ENCODE results near the gene STK24. TPM values are rescaled to one million over a fixed set of nuclear protein-coding genes. Genes with fewer than 3 reads are reported as not detected.

The STK24 gene
- polyA plus RNA-seq, 2 of the 4 experiments (the other 2 are of a cell fraction): 46.1 to 55.6 TPM

GRCh38 chr13:98576200-98576945, 534 bp downstream of the STK24 start:
- Histone ChIP-seq H3K4me3 (peak overlapping the region; percentile 99), H3K4me1 (peaks cover 43% of the 10 kb centered on the region), H3K9me3 (no peaks in the 10 kb centered on the region), H3K4me2 (peak overlapping the region; percentile 84), H3K27ac (peak overlapping the region; percentile 99 to 100)
- TF ChIP-seq SMC3 (IDR thresholded peaks at IDR 0.05): no peak
- no peak for TF ChIP-seq HEYL (CRISPR knock-in tag; IDR thresholded peaks at IDR 0.05)
- no peak for TF ChIP-seq PBX3 (IDR thresholded peaks at IDR 0.05)
- TF ChIP-seq TP53 (CRISPR knock-in tag; IDR thresholded peaks at IDR 0.05): no peak
- TF ChIP-seq ELK1 (IDR thresholded peaks at IDR 0.05; ENCODE audit: low read depth, low read length): no peak
- TF ChIP-seq PHF8 (IDR thresholded peaks at IDR 0.05; ENCODE audit: borderline replicate concordance, low read depth): peak; percentile 53; the same call in 1 of the 2 replicates
- WGBS (ENCODE audit: missing lambda C conversion rate): no CpG with 5 or more reads among the region's 98 CpGs
- FAIRE-seq (no peak), ATAC-seq (peak; percentile 60 to 67), DNase-seq (ENCODE audit: low read depth in 1 of 2, low spot score in 1 of 2) (peak in 1 of 2 experiments; percentile 12)
- CTCF ChIA-PET: no interaction called here
- POLR2A ChIA-PET: interaction anchor here (1.4 to 1.6 kb wide), 2 partner anchors 67 to 92 kb away, joined by 4 to 15 read pairs; no protein-coding TSS in a partner anchor

- no peak for DNase-seq (ENCODE audit: low read depth in 1 of 2, low spot score in 1 of 2)
- CTCF ChIA-PET: interaction anchor here (0.7 kb wide), 1 partner anchor 130 kb away, joined by 3 read pairs; no protein-coding TSS in a partner anchor
- POLR2A ChIA-PET: no interaction called here
- ATAC-seq: no peak
- Histone ChIP-seq H3K4me3 (peak overlapping the region; percentile 99), H3K9me3 (no peaks in the 10 kb centered on the region), H3K4me1 (peaks cover 48% of the 10 kb centered on the region), H3K27ac (peak overlapping the region; percentile 99 to 100), H3K4me2 (peak overlapping the region; percentile 84)
- FAIRE-seq: no peak
- TF ChIP-seq, protein P1, sequence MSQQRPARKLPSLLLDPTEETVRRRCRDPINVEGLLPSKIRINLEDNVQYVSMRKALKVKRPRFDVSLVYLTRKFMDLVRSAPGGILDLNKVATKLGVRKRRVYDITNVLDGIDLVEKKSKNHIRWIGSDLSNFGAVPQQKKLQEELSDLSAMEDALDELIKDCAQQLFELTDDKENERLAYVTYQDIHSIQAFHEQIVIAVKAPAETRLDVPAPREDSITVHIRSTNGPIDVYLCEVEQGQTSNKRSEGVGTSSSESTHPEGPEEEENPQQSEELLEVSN (IDR thresholded peaks at IDR 0.05; ENCODE audit: borderline replicate concordance, low read depth): no peak
- TF ChIP-seq KDM1A (IDR thresholded peaks at IDR 0.05; ENCODE audit: low read depth) (no peak), MAZ (IDR thresholded peaks at IDR 0.05; ENCODE audit: borderline replicate concordance, low read depth, low read length) (no peak), ZSCAN20 (CRISPR knock-in tag; IDR thresholded peaks at IDR 0.05) (no peak), CBX8 (IDR thresholded peaks at IDR 0.05) (no peak), NFE2L2 (conservative IDR thresholded peaks at IDR 0.05; ENCODE audit: low read length) (no peak)
- TF ChIP-seq, protein P2, sequence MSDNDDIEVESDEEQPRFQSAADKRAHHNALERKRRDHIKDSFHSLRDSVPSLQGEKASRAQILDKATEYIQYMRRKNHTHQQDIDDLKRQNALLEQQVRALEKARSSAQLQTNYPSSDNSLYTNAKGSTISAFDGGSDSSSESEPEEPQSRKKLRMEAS (IDR thresholded peaks at IDR 0.05): no peak
- TF ChIP-seq, protein P3, sequence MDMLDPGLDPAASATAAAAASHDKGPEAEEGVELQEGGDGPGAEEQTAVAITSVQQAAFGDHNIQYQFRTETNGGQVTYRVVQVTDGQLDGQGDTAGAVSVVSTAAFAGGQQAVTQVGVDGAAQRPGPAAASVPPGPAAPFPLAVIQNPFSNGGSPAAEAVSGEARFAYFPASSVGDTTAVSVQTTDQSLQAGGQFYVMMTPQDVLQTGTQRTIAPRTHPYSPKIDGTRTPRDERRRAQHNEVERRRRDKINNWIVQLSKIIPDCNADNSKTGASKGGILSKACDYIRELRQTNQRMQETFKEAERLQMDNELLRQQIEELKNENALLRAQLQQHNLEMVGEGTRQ (IDR thresholded peaks at IDR 0.05): no peak
- 0% methylated on average over 8 of the region's 15 CpGs for WGBS (ENCODE audit: missing lambda C conversion rate)
Observed at GRCh38 chr13:98575904-98576199, 1.1 kb downstream of the STK24 start.

DNA sequence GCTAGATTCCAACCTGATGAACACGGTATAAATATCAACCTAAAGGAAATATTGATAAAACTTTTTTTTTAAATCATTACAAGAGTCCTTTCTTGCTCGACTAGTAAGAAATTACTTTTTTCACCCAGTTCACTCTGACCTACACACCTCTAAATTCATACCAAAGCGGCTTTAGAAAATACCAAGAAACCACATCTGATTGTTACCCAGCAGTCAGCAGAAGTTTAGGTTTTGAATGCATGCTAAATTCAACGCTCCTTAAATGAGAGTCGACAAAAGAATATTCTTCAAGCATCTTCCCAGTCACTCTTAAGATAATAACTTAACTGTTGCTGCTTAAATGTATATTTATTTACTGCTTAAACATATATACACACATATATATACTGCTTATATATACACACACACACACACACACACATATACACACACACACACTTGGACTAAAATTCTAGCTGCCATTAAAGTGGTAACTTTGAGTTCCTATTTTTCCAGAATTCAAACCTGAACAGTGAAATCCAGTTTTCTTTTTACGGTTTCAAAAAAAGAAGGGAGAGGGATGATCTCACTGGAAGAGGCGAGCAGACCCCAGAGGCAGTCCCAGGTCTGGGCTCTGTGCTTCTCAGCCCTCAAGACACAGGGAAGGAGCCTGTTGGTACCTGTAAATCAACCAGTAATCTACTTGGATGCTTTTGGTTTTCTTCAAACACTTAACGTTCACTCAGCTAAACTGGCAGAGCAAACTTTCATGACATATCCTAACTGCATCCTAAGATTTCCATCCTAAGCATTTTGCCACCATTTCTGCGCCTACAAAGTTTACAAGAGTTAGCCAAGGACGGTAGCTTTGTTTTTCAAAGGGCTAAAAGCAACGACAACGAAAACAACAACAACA, 1.7 kb downstream of the STK24 start:
- POLR2A ChIA-PET: no interaction called here
- FAIRE-seq (no peak), DNase-seq (ENCODE audit: low read depth in 1 of 2, low spot score in 1 of 2) (no peak), ATAC-seq (no peak)
- TF ChIP-seq HDAC2 (IDR thresholded peaks at IDR 0.05) (no peak), CBX8 (IDR thresholded peaks at IDR 0.05) (no peak), PHF8 (IDR thresholded peaks at IDR 0.05; ENCODE audit: borderline replicate concordance, low read depth) (no peak), ZC3H11A (IDR thresholded peaks at IDR 0.05) (no peak), JUNB (IDR thresholded peaks at IDR 0.05) (no peak), CHD4 (IDR thresholded peaks at IDR 0.05; ENCODE audit: borderline replicate concordance) (no peak)
- H3K4me2 ChIP-seq: peak overlapping the region; percentile 84
- CTCF ChIA-PET: interaction anchor here (0.7 kb wide), 1 partner anchor 129 kb away, joined by 3 read pairs; no protein-coding TSS in a partner anchor
- H3K27ac ChIP-seq: peak overlapping the region; percentile 99 to 100
- peaks cover 54% of the 10 kb centered on the region for H3K4me1 ChIP-seq
- no peaks in the 10 kb centered on the region for H3K9me3 ChIP-seq
- 27% methylated on average over 12 of the region's 12 CpGs for WGBS (ENCODE audit: missing lambda C conversion rate)
- H3K4me3 ChIP-seq: peak overlapping the region; percentile 99

All from A549 (cell line).